Measurements from ENCODE around the gene NCBP1. TPM values are rescaled to one million over a fixed set of nuclear protein-coding genes. Genes with fewer than 3 reads are reported as not detected.
"Not testable (repeated sequence)": the region's sequence is repeated elsewhere in the genome, so short reads cannot be mapped to it uniquely, and the experiment has no call there.

NCBP1 gene
- polyA plus RNA-seq (2013, experiment 1 of 2) = 18.0 TPM
- polyA plus RNA-seq (2013, experiment 2 of 2) = 20.8 TPM

- Histone ChIP-seq H2AFZ (ENCODE audit: low read depth, low read length) (peak within 1 kb of the TSS; percentile 91), H2BK15ac (ENCODE audit: low read depth, poor library complexity, severe bottlenecking) (peak within 1 kb of the TSS; percentile 89), H3K27ac (ENCODE audit: low read length, poor library complexity, severe bottlenecking) (peak within 1 kb of the TSS; percentile 97), H3K23ac (ENCODE audit: low read length in 2 of 2) (peak within 1 kb of the TSS; percentile 79 to 98), H3K27me3 (ENCODE audit: control insufficient read depth in 1 of 2, insufficient read depth in 1 of 2, low read length in 2 of 2) (no peaks in the 10 kb centered on the region), H3K4me3 (ENCODE audit: insufficient read depth in 1 of 2, low read depth in 1 of 2, low read length in 2 of 2) (peak within 1 kb of the TSS; percentile 97 to 100), H3K4me2 (ENCODE audit: low read length, poor library complexity, severe bottlenecking) (peak within 1 kb of the TSS; percentile 91), H2BK12ac (ENCODE audit: low read length in 2 of 2) (peak within 1 kb of the TSS in 1 of 2 experiments; percentile 49), H3K14ac (ENCODE audit: low read length in 2 of 2) (peak within 1 kb of the TSS in 1 of 2 experiments; percentile 96), H3K9me3 (ENCODE audit: control insufficient read depth, low read length) (no peaks in the 10 kb centered on the region), H3K4me1 (ENCODE audit: control insufficient read depth, insufficient read depth, low read depth, low read length) (peaks cover 10% of the 10 kb centered on the region), H4K8ac (ENCODE audit: low read length) (peak within 1 kb of the TSS; percentile 92), H4K91ac (ENCODE audit: low read length) (peak within 1 kb of the TSS; percentile 50), H2BK120ac (ENCODE audit: low read depth, low read length) (peak within 1 kb of the TSS; percentile 68), H3K18ac (ENCODE audit: low read depth in 1 of 2, low read length in 2 of 2) (peak within 1 kb of the TSS; percentile 98 to 99), H3K79me1 (replicated peaks; ENCODE audit: low read length, poor library complexity, severe bottlenecking) (peaks cover 13% of the 10 kb centered on the region), H3K36me3 (ENCODE audit: control insufficient read depth in 1 of 2, insufficient read depth in 2 of 2, low read depth in 1 of 2, low read length in 2 of 2) (no peaks in the 10 kb centered on the region), H2BK5ac (ENCODE audit: low read depth, low read length, poor library complexity, severe bottlenecking) (peak within 1 kb of the TSS; percentile 89), H2AK5ac (ENCODE audit: low read length, severe bottlenecking) (peak within 1 kb of the TSS; percentile 56), H3K9ac (ENCODE audit: low read length) (peak within 1 kb of the TSS; percentile 97), H3K4ac (ENCODE audit: low read depth in 1 of 2, low read length in 2 of 2) (peak within 1 kb of the TSS; percentile 96 to 97)
- DNase-seq = peak; percentile 99
- WGBS = under 1% methylated on average over 74 of the region's 83 CpGs
Observed at GRCh38 chr9:97632985-97633858, at the start of gene NCBP1, which contains the start of gene TSTD2. Gene NCBP1, plus strand, starts transcription at chr9:97633821. Its CDS starts 61 bp downstream, at chr9:97633882. Gene TSTD2, minus strand, starts transcription at chr9:97633368. Its CDS starts 5,806 bp downstream, at chr9:97627562.

GRCh38 chr9:97584778-97585177, 48.8 kb upstream of the NCBP1 start:
- H2BK5ac ChIP-seq (ENCODE audit: low read depth, low read length, poor library complexity, severe bottlenecking); H2BK12ac ChIP-seq (ENCODE audit: low read length in 2 of 2); H3K79me1 ChIP-seq (replicated peaks; ENCODE audit: low read length, poor library complexity, severe bottlenecking); H2BK15ac ChIP-seq (ENCODE audit: low read depth, poor library complexity, severe bottlenecking); H3K23ac ChIP-seq (ENCODE audit: low read length in 2 of 2); H3K27me3 ChIP-seq (ENCODE audit: control insufficient read depth in 1 of 2, insufficient read depth in 1 of 2, low read length in 2 of 2); H2AK5ac ChIP-seq (ENCODE audit: low read length, severe bottlenecking); H4K91ac ChIP-seq (ENCODE audit: low read length); H3K18ac ChIP-seq (ENCODE audit: low read depth in 1 of 2, low read length in 2 of 2); H2AFZ ChIP-seq (ENCODE audit: low read depth, low read length); H3K36me3 ChIP-seq (ENCODE audit: control insufficient read depth in 1 of 2, insufficient read depth in 2 of 2, low read depth in 1 of 2, low read length in 2 of 2); H3K4me1 ChIP-seq (ENCODE audit: control insufficient read depth, insufficient read depth, low read depth, low read length); H3K9me3 ChIP-seq (ENCODE audit: control insufficient read depth, low read length); DNase-seq; H3K4ac ChIP-seq (ENCODE audit: low read depth in 1 of 2, low read length in 2 of 2); H3K4me3 ChIP-seq (ENCODE audit: insufficient read depth in 1 of 2, low read depth in 1 of 2, low read length in 2 of 2); H2BK120ac ChIP-seq (ENCODE audit: low read depth, low read length); H3K14ac ChIP-seq (ENCODE audit: low read length in 2 of 2); H3K9ac ChIP-seq (ENCODE audit: low read length); H3K4me2 ChIP-seq (ENCODE audit: low read length, poor library complexity, severe bottlenecking); H3K27ac ChIP-seq (ENCODE audit: low read length, poor library complexity, severe bottlenecking); H4K8ac ChIP-seq (ENCODE audit: low read length): not testable (repeated sequence)
- WGBS = no CpG with 5 or more reads among the region's 2 CpGs

GRCh38 chr9:97586909-97587308, 46.7 kb upstream of the NCBP1 start:
- no CpG with 5 or more reads among the region's 7 CpGs for whole genome bisulfite sequencing

GRCh38 chr9:97591535-97591934, 42.1 kb upstream of the NCBP1 start:
- H4K91ac ChIP-seq (ENCODE audit: low read length) = no peak overlapping the region
- H3K23ac ChIP-seq (ENCODE audit: low read length in 2 of 2) = no peak overlapping the region
- H3K4me3 ChIP-seq (ENCODE audit: insufficient read depth in 1 of 2, low read depth in 1 of 2, low read length in 2 of 2) = no peak overlapping the region
- H3K27ac ChIP-seq (ENCODE audit: low read length, poor library complexity, severe bottlenecking) = no peak overlapping the region
- H4K8ac ChIP-seq (ENCODE audit: low read length) = no peak overlapping the region
- no peaks in the 10 kb centered on the region for H3K4me1 ChIP-seq (ENCODE audit: control insufficient read depth, insufficient read depth, low read depth, low read length)
- H3K79me1 ChIP-seq (replicated peaks; ENCODE audit: low read length, poor library complexity, severe bottlenecking) = no peaks in the 10 kb centered on the region
- H3K4me2 ChIP-seq (ENCODE audit: low read length, poor library complexity, severe bottlenecking) = no peak overlapping the region
- no peaks in the 10 kb centered on the region for H3K36me3 ChIP-seq (ENCODE audit: control insufficient read depth in 1 of 2, insufficient read depth in 2 of 2, low read depth in 1 of 2, low read length in 2 of 2)
- H3K4ac ChIP-seq (ENCODE audit: low read depth in 1 of 2, low read length in 2 of 2) = no peak overlapping the region
- no peak overlapping the region for H3K9ac ChIP-seq (ENCODE audit: low read length)
- H3K27me3 ChIP-seq (ENCODE audit: control insufficient read depth in 1 of 2, insufficient read depth in 1 of 2, low read length in 2 of 2) = peaks cover 3 to 4% of the 10 kb centered on the region in 2 experiments
- H2BK15ac ChIP-seq (ENCODE audit: low read depth, poor library complexity, severe bottlenecking) = no peak overlapping the region
- no peak overlapping the region for H2BK120ac ChIP-seq (ENCODE audit: low read depth, low read length)
- DNase-seq = no peak
- H2BK5ac ChIP-seq (ENCODE audit: low read depth, low read length, poor library complexity, severe bottlenecking) = no peak overlapping the region
- no peak overlapping the region for H3K18ac ChIP-seq (ENCODE audit: low read depth in 1 of 2, low read length in 2 of 2)
- no peak overlapping the region for H2BK12ac ChIP-seq (ENCODE audit: low read length in 2 of 2)
- H3K14ac ChIP-seq (ENCODE audit: low read length in 2 of 2) = no peak overlapping the region
- H2AFZ ChIP-seq (ENCODE audit: low read depth, low read length) = no peak overlapping the region
- H2AK5ac ChIP-seq (ENCODE audit: low read length, severe bottlenecking) = no peak overlapping the region
- 92% methylated on average over 5 of the region's 6 CpGs for WGBS
- no peaks in the 10 kb centered on the region for H3K9me3 ChIP-seq (ENCODE audit: control insufficient read depth, low read length)

More at GRCh38 chr9:97586909-97587308, 46.7 kb upstream of the NCBP1 start:
- not testable (repeated sequence) for H4K8ac ChIP-seq (ENCODE audit: low read length); H3K23ac ChIP-seq (ENCODE audit: low read length in 2 of 2); H2BK120ac ChIP-seq (ENCODE audit: low read depth, low read length); H2BK15ac ChIP-seq (ENCODE audit: low read depth, poor library complexity, severe bottlenecking); H2AK5ac ChIP-seq (ENCODE audit: low read length, severe bottlenecking); H2AFZ ChIP-seq (ENCODE audit: low read depth, low read length); H2BK5ac ChIP-seq (ENCODE audit: low read depth, low read length, poor library complexity, severe bottlenecking); H4K91ac ChIP-seq (ENCODE audit: low read length); H3K27me3 ChIP-seq (ENCODE audit: control insufficient read depth in 1 of 2, insufficient read depth in 1 of 2, low read length in 2 of 2); H3K9me3 ChIP-seq (ENCODE audit: control insufficient read depth, low read length); H3K4me2 ChIP-seq (ENCODE audit: low read length, poor library complexity, severe bottlenecking); H3K36me3 ChIP-seq (ENCODE audit: control insufficient read depth in 1 of 2, insufficient read depth in 2 of 2, low read depth in 1 of 2, low read length in 2 of 2); H3K9ac ChIP-seq (ENCODE audit: low read length); H3K4me3 ChIP-seq (ENCODE audit: insufficient read depth in 1 of 2, low read depth in 1 of 2, low read length in 2 of 2); DNase-seq; H3K79me1 ChIP-seq (replicated peaks; ENCODE audit: low read length, poor library complexity, severe bottlenecking); H2BK12ac ChIP-seq (ENCODE audit: low read length in 2 of 2); H3K27ac ChIP-seq (ENCODE audit: low read length, poor library complexity, severe bottlenecking); H3K18ac ChIP-seq (ENCODE audit: low read depth in 1 of 2, low read length in 2 of 2); H3K4ac ChIP-seq (ENCODE audit: low read depth in 1 of 2, low read length in 2 of 2); H3K4me1 ChIP-seq (ENCODE audit: control insufficient read depth, insufficient read depth, low read depth, low read length); H3K14ac ChIP-seq (ENCODE audit: low read length in 2 of 2)

Data from mesenchymal stem cell (in vitro differentiated cells and primary cell).